Measurements from ENCODE around the gene TRIM27.

The TRIM27 gene

GRCh38 chr6:28900577-28901256 lies 23.1 kb downstream of the TRIM27 start:
- Histone ChIP-seq H3K4ac (ENCODE audit: low read depth, low read length) (no peak overlapping the region), H3K23ac (ENCODE audit: low read length) (no peak overlapping the region), H2BK15ac (replicated peaks; ENCODE audit: low read depth) (no peak overlapping the region), H3K36me3 (ENCODE audit: control insufficient read depth, insufficient read depth, low read length) (peaks cover 18% of the 10 kb centered on the region), H3K27me3 (ENCODE audit: insufficient read depth, low read length, poor library complexity) (no peaks in the 10 kb centered on the region), H3K18ac (ENCODE audit: low read length) (no peak overlapping the region), H3K4me3 (ENCODE audit: low read length) (no peak overlapping the region), H2AK5ac (ENCODE audit: low read length) (no peak overlapping the region), H3K9ac (ENCODE audit: low read length) (no peak overlapping the region), H2BK120ac (ENCODE audit: low read depth, low read length) (no peak overlapping the region), H2BK5ac (ENCODE audit: low read length) (no peak overlapping the region), H4K5ac (ENCODE audit: low read length) (no peak overlapping the region), H3K56ac (ENCODE audit: low read length) (no peak overlapping the region), H3K4me1 (ENCODE audit: control insufficient read depth, low read depth, low read length) (no peaks in the 10 kb centered on the region), H3K4me2 (ENCODE audit: low read length) (no peak overlapping the region), H3K79me1 (ENCODE audit: low read length) (no peaks in the 10 kb centered on the region), H4K8ac (ENCODE audit: low read depth, low read length) (no peak overlapping the region), H3K27ac (ENCODE audit: low read depth, low read length) (no peak overlapping the region), H3K79me2 (ENCODE audit: control insufficient read depth, insufficient read depth, low read length) (no peaks in the 10 kb centered on the region)
- whole genome bisulfite sequencing (ENCODE audit: extremely low coverage, insufficient coverage, low lambda C conversion rate) = no CpG with 5 or more reads among the region's 5 CpGs
- DNase-seq = no peak

GRCh38 chr6:28898710-28898965 lies 25.1 kb downstream of the TRIM27 start:
- no peak overlapping the region for H3K4me2 ChIP-seq (ENCODE audit: low read length)
- H4K8ac ChIP-seq (ENCODE audit: low read depth, low read length) = no peak overlapping the region
- H2BK120ac ChIP-seq (ENCODE audit: low read depth, low read length) = no peak overlapping the region
- no peak overlapping the region for H3K56ac ChIP-seq (ENCODE audit: low read length)
- no peaks in the 10 kb centered on the region for H3K4me1 ChIP-seq (ENCODE audit: control insufficient read depth, low read depth, low read length)
- no peak for DNase-seq
- H3K79me2 ChIP-seq (ENCODE audit: control insufficient read depth, insufficient read depth, low read length) = no peaks in the 10 kb centered on the region
- no CpG with 5 or more reads among the region's 2 CpGs for WGBS (ENCODE audit: extremely low coverage, insufficient coverage, low lambda C conversion rate)
- H3K4me3 ChIP-seq (ENCODE audit: low read length) = no peak overlapping the region
- H4K5ac ChIP-seq (ENCODE audit: low read length) = no peak overlapping the region
- H3K27ac ChIP-seq (ENCODE audit: low read depth, low read length) = no peak overlapping the region
- no peak overlapping the region for H3K4ac ChIP-seq (ENCODE audit: low read depth, low read length)
- no peak overlapping the region for H2BK5ac ChIP-seq (ENCODE audit: low read length)
- H3K36me3 ChIP-seq (ENCODE audit: control insufficient read depth, insufficient read depth, low read length) = peaks cover 9% of the 10 kb centered on the region
- no peak overlapping the region for H3K18ac ChIP-seq (ENCODE audit: low read length)
- no peak overlapping the region for H2BK15ac ChIP-seq (replicated peaks; ENCODE audit: low read depth)
- H2AK5ac ChIP-seq (ENCODE audit: low read length) = no peak overlapping the region
- H3K9ac ChIP-seq (ENCODE audit: low read length) = no peak overlapping the region
- no peaks in the 10 kb centered on the region for H3K27me3 ChIP-seq (ENCODE audit: insufficient read depth, low read length, poor library complexity)
- no peak overlapping the region for H3K23ac ChIP-seq (ENCODE audit: low read length)
- no peaks in the 10 kb centered on the region for H3K79me1 ChIP-seq (ENCODE audit: low read length)

- Histone ChIP-seq H2BK15ac (replicated peaks; ENCODE audit: low read depth) (no peak overlapping the region), H2AK5ac (ENCODE audit: low read length) (no peak overlapping the region), H3K23ac (ENCODE audit: low read length) (no peak overlapping the region), H3K36me3 (ENCODE audit: control insufficient read depth, insufficient read depth, low read length) (no peaks in the 10 kb centered on the region), H2BK5ac (ENCODE audit: low read length) (no peak overlapping the region), H3K4ac (ENCODE audit: low read depth, low read length) (no peak overlapping the region), H3K4me3 (ENCODE audit: low read length) (no peak overlapping the region), H4K5ac (ENCODE audit: low read length) (no peak overlapping the region), H3K27me3 (ENCODE audit: insufficient read depth, low read length, poor library complexity) (no peaks in the 10 kb centered on the region), H3K79me2 (ENCODE audit: control insufficient read depth, insufficient read depth, low read length) (no peaks in the 10 kb centered on the region), H4K8ac (ENCODE audit: low read depth, low read length) (no peak overlapping the region), H2BK120ac (ENCODE audit: low read depth, low read length) (no peak overlapping the region), H3K18ac (ENCODE audit: low read length) (no peak overlapping the region), H3K79me1 (ENCODE audit: low read length) (no peaks in the 10 kb centered on the region), H3K56ac (ENCODE audit: low read length) (no peak overlapping the region), H3K4me1 (ENCODE audit: control insufficient read depth, low read depth, low read length) (no peaks in the 10 kb centered on the region), H3K27ac (ENCODE audit: low read depth, low read length) (no peak overlapping the region), H3K9ac (ENCODE audit: low read length) (peak overlapping the region; percentile 86), H3K4me2 (ENCODE audit: low read length) (no peak overlapping the region)
- DNase-seq = no peak
- no CpG with 5 or more reads among the region's 1 CpG for WGBS (ENCODE audit: extremely low coverage, insufficient coverage, low lambda C conversion rate)
Measured at GRCh38 chr6:28897369-28897745, 26.4 kb downstream of the TRIM27 start.

GRCh38 chr6:28896505-28897368 lies 27.0 kb downstream of the TRIM27 start:
- H3K27me3 ChIP-seq (ENCODE audit: insufficient read depth, low read length, poor library complexity) = no peaks in the 10 kb centered on the region
- DNase-seq = peak; percentile 90
- H3K4me2 ChIP-seq (ENCODE audit: low read length) = peak overlapping the region; percentile 51
- no peak overlapping the region for H3K23ac ChIP-seq (ENCODE audit: low read length)
- no peak overlapping the region for H4K8ac ChIP-seq (ENCODE audit: low read depth, low read length)
- H2BK5ac ChIP-seq (ENCODE audit: low read length) = no peak overlapping the region
- H3K36me3 ChIP-seq (ENCODE audit: control insufficient read depth, insufficient read depth, low read length) = no peaks in the 10 kb centered on the region
- H3K18ac ChIP-seq (ENCODE audit: low read length) = peak overlapping the region; percentile 42
- no peak overlapping the region for H2BK15ac ChIP-seq (replicated peaks; ENCODE audit: low read depth)
- peak overlapping the region; percentile 91 for H3K56ac ChIP-seq (ENCODE audit: low read length)
- peak overlapping the region; percentile 73 for H3K4me3 ChIP-seq (ENCODE audit: low read length)
- no peak overlapping the region for H2BK120ac ChIP-seq (ENCODE audit: low read depth, low read length)
- H3K27ac ChIP-seq (ENCODE audit: low read depth, low read length) = peak overlapping the region; percentile 88
- no peaks in the 10 kb centered on the region for H3K79me1 ChIP-seq (ENCODE audit: low read length)
- H3K4me1 ChIP-seq (ENCODE audit: control insufficient read depth, low read depth, low read length) = no peaks in the 10 kb centered on the region
- no peak overlapping the region for H2AK5ac ChIP-seq (ENCODE audit: low read length)
- no CpG with 5 or more reads among the region's 41 CpGs for WGBS (ENCODE audit: extremely low coverage, insufficient coverage, low lambda C conversion rate)
- peak overlapping the region; percentile 86 for H3K9ac ChIP-seq (ENCODE audit: low read length)
- no peak overlapping the region for H4K5ac ChIP-seq (ENCODE audit: low read length)
- H3K4ac ChIP-seq (ENCODE audit: low read depth, low read length) = no peak overlapping the region
- H3K79me2 ChIP-seq (ENCODE audit: control insufficient read depth, insufficient read depth, low read length) = no peaks in the 10 kb centered on the region

GRCh38 chr6:28895131-28895812 lies 28.5 kb downstream of the TRIM27 start:
- no CpG with 5 or more reads among the region's 27 CpGs for WGBS (ENCODE audit: extremely low coverage, insufficient coverage, low lambda C conversion rate)
- Histone ChIP-seq H3K36me3 (ENCODE audit: control insufficient read depth, insufficient read depth, low read length) (no peaks in the 10 kb centered on the region), H3K56ac (ENCODE audit: low read length) (peak overlapping the region; percentile 78), H3K4ac (ENCODE audit: low read depth, low read length) (no peak overlapping the region), H3K23ac (ENCODE audit: low read length) (no peak overlapping the region), H2AK5ac (ENCODE audit: low read length) (no peak overlapping the region), H2BK15ac (replicated peaks; ENCODE audit: low read depth) (no peak overlapping the region), H2BK5ac (ENCODE audit: low read length) (no peak overlapping the region), H3K18ac (ENCODE audit: low read length) (peak overlapping the region; percentile 62), H3K27me3 (ENCODE audit: insufficient read depth, low read length, poor library complexity) (no peaks in the 10 kb centered on the region), H3K4me3 (ENCODE audit: low read length) (peak overlapping the region; percentile 18), H3K4me1 (ENCODE audit: control insufficient read depth, low read depth, low read length) (no peaks in the 10 kb centered on the region), H4K8ac (ENCODE audit: low read depth, low read length) (no peak overlapping the region), H2BK120ac (ENCODE audit: low read depth, low read length) (no peak overlapping the region), H3K79me1 (ENCODE audit: low read length) (no peaks in the 10 kb centered on the region), H3K4me2 (ENCODE audit: low read length) (peak overlapping the region; percentile 29), H3K9ac (ENCODE audit: low read length) (peak overlapping the region; percentile 86), H3K27ac (ENCODE audit: low read depth, low read length) (peak overlapping the region; percentile 51), H3K79me2 (ENCODE audit: control insufficient read depth, insufficient read depth, low read length) (no peaks in the 10 kb centered on the region), H4K5ac (ENCODE audit: low read length) (peak overlapping the region; percentile 35)
- peak; percentile 99 for DNase-seq

Measured in mesendoderm (in vitro differentiated cells).